Bronchial epithelial cell (primary cell): ENCODE measurements around the gene CTDNEP1. TPM values are rescaled to one million over a fixed set of nuclear protein-coding genes. Genes with fewer than 3 reads are reported as not detected.

Source experiments
- DNase-seq: peaks from one replicate; pipeline ENCODE4 v3.0.0-alpha.2; 2010; ENCODE audit warnings: low read depth
- FAIRE-seq: peaks from 2 replicates; lab custom pipeline; 2011; peaks lifted over from hg19 to GRCh38; lab: Jason Lieb, UNC
- H3K27me3 ChIP-seq: 2 replicates; pipeline ENCODE4 v1.5.1; 2011; ENCODE audit warnings: low read length; ENCODE audit not compliant: control insufficient read depth, insufficient read depth
- H3K36me3 ChIP-seq: 2 replicates; pipeline ENCODE4 v1.5.1; 2011; ENCODE audit warnings: low read length; ENCODE audit not compliant: control insufficient read depth, insufficient read depth
- H3K4me3 ChIP-seq: 2 replicates; pipeline ENCODE4 v1.5.1; 2011; ENCODE audit warnings: mild to moderate bottlenecking, low read depth, low read length, control low read depth
- total RNA-seq: library from RNA; depleted of rRNA; stranded (reverse); fragments of >200 nt; gene quantifications from 2 replicates; pipeline ENCODE4 v1.2.1, GENCODE V29; 2014
- TF ChIP-seq, protein P1 (sequence below): IDR thresholded peaks from 2 replicates; pipeline ENCODE4 v1.5.1; 2011; ENCODE audit warnings: mild to moderate bottlenecking, moderate library complexity, low read length, control low read depth, inconsistent platforms; ENCODE audit not compliant: insufficient read depth, severe bottlenecking

CTDNEP1 gene
- total RNA-seq: 17.6 and 25.3 TPM in 2 replicates

DNA sequence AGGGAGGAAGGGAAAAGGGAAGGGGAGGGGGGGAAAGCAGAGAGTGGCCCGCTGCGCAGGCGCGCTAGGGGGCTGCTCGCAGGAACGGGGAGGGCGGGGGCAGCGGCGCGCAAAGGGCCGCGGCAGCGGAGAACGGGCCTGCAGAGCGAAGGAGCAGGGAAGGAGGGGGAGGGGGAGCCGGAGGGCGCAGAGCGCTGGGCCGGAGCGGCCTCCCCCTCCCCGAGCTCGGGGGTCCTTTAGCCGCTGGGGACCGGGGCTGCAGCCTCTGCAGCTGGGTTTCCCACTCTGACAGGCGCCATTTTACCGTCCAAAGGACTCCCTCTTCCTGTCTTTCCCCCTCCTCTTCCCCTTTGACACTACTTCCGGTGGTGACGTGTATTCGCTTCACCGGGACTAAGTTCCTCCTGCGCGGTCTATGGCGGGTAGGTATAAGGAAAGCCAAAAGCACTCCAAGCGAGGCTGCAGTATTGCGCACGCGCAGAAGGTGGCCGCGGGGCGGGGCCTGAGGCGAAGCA lies at the start of gene CTDNEP1:
TSS of gene CTDNEP1 (minus strand) at position 74 of the 515 bp plus-strand sequence. CDS start 438 bp downstream, outside the sequence.
- H3K27me3 ChIP-seq: no peaks in the 10 kb centered on the region
- TF ChIP-seq, protein P1, sequence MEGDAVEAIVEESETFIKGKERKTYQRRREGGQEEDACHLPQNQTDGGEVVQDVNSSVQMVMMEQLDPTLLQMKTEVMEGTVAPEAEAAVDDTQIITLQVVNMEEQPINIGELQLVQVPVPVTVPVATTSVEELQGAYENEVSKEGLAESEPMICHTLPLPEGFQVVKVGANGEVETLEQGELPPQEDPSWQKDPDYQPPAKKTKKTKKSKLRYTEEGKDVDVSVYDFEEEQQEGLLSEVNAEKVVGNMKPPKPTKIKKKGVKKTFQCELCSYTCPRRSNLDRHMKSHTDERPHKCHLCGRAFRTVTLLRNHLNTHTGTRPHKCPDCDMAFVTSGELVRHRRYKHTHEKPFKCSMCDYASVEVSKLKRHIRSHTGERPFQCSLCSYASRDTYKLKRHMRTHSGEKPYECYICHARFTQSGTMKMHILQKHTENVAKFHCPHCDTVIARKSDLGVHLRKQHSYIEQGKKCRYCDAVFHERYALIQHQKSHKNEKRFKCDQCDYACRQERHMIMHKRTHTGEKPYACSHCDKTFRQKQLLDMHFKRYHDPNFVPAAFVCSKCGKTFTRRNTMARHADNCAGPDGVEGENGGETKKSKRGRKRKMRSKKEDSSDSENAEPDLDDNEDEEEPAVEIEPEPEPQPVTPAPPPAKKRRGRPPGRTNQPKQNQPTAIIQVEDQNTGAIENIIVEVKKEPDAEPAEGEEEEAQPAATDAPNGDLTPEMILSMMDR: no peak
- peak; percentile 64 for FAIRE-seq
- peak; percentile 98 for DNase-seq
- peak within 1 kb of the TSS; percentile 54 for H3K4me3 ChIP-seq
- H3K36me3 ChIP-seq: peaks cover 5% of the 10 kb centered on the region

DNA sequence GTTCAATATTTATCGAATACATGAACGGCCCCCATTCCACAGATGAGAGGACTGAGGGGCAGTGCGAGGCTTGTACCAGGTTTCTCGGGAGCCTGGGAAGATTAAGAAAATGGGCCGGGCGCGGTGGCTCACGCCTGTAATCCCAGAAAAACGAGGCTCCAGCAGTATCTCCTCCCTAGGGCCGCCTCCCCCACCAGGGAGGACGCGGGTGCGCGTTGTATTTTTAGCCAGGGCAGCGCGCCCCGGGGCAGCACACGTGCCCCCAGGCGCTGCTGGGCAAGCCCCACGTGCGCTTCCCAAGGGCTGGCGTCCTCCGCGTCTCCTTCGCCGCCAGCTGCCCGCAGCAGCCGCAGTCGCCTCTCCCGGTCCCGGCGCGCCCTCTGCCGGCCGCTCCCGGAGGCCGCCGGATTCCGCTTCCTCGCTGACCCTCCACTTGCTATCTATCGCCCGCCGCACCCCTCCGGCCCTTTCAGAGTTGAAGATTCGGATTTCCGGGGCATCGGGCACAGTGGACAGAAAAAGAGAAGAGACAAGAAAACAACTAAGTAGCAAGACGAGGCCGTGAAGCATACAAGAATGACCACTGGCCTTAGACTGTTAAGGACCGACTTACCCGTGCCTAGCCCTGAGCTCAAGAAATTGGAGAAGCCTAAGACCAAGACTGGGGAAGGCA lies 44.8 kb upstream of the CTDNEP1 start:
- DNase-seq (peak; percentile 42), FAIRE-seq (no peak)
- Histone ChIP-seq H3K36me3 (no peaks in the 10 kb centered on the region), H3K27me3 (peaks cover 2% of the 10 kb centered on the region), H3K4me3 (no peak overlapping the region)
- TF ChIP-seq, protein P1: peak; percentile 93

DNA sequence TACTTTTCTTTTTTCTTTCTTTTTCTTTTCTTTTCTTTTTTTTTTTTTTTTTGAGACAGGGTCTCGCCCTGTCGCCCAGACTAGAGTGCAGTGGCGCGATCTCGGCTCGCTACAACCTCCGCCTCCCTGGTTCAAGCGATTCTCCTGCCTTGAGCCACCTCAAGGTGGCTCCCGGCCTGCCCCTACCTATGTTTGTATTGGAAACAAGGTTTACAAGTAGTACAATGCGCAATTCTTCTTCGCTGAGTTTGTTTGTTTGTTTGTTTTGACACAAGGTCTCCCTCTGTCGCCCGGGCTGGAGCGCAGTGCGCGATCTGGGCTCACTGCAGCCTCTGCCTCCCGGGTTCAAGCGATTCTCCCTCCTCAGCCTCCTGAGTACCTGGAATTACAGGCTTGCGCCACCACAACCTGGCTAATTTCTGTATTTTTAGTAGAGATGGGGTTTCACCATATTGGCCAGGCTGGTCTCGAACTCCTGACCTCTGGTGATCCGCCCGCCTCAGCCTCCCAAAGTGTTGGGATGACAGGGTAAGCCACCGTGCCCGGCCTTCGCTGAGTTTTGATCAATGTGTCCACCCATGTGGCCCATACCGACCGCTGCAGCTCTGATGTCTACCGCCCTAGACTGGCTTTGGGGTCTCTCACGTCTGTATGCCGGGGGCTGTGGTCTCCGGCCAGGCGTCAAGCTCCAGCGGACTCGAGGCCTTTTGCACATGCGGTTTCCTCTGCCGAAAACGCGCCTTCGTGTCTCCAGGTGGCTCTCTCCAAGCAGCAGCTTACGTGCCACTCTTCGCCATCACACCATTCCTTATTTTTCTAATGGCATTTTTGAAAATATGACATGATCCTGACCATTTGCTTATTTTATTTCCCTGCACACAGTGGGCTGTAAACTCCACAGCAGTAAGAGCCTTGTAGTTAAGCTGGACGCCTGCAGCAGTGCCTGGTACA lies 44.0 kb upstream of the CTDNEP1 start:
- Histone ChIP-seq H3K36me3 (no peaks in the 10 kb centered on the region), H3K27me3 (peaks cover 3% of the 10 kb centered on the region), H3K4me3 (peak overlapping the region; percentile 34)
- TF ChIP-seq, protein P1: peak; percentile 11
- DNase-seq (no peak), FAIRE-seq (no peak)

- no peak for FAIRE-seq
Measured at GRCh38 chr17:7294614-7295153, 43.1 kb upstream of the CTDNEP1 start, which contains the start of gene YBX2. TSS of gene YBX2 (minus strand) at chr17:7294639. CDS start at chr17:7294500, 139 bp downstream.

More at GRCh38 chr17:7294614-7295153, 43.1 kb upstream of the CTDNEP1 start, which contains the start of gene YBX2:
- DNase-seq: no peak
- TF ChIP-seq, protein P1: no peak
- H3K4me3 ChIP-seq: peak within 1 kb of the TSS; percentile 34
- H3K36me3 ChIP-seq: no peaks in the 10 kb centered on the region
- H3K27me3 ChIP-seq: peaks cover 3% of the 10 kb centered on the region
